ENCODE data around the gene NLGN1.
"Not testable (repeated sequence)": the region's sequence is repeated elsewhere in the genome, so short reads cannot be mapped to it uniquely, and the experiment has no call there.

Gene NLGN1

DNA sequence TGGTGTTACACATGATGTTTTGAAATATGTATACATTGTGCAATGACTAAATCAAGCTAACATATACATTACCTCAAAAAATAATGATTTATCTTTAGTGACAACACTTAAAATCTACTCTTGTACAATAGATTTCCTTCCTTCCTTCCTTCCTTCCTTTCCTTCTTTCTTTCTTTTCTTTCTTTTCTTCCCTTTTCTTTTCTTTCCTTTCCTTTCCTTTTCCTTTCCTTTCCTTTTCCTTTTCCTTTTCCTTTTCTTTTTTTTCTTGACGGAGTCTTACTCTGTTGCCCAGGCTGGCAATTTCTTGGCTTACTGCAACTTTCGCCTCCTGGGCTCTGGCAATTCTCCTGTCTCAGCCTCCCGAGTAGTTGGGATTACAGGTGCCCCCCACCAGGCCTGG is 170.5 kb downstream of the NLGN1 start:
- no peak for DNase-seq (ENCODE audit: low spot score)

DNA sequence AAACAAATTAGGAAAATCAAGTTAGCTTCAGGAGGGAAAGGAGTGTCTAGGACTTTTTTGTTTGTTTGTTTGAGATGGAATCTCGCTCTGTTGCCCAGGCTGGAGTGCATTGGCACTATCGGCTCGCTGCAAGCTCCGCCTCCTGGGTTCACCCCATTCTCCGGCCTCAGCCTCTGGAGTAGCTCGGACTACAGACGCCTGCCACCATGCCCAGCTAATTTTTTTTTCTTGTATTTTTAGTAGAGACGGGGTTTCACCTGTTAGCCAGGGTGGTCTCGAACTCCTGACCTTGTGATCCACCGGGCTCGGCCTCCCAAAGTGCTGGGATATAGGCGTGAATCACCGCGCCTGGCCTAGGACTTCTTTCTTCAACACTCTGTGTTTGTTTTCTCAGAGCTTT is 171.1 kb downstream of the NLGN1 start:
- no peak for DNase-seq (ENCODE audit: low spot score)

DNA sequence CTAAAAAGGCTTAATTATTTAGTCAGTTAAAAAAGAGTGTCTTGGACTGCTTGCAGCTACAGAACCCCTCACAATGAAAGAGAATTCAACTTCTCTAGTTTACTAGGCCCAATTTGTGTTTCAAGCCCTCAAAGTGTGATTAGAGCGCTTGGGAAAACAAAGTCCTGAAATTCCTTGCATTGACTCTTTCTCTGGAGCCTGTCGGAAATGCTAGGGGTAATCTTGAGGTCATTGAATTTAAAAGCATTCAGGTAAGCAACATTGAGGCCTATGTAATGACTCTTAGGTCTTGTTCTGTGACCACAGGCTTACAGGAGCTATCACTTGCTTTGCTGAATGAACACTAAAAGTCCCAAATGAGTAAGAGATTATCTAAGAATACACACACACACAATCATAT is 186.0 kb downstream of the NLGN1 start:
- no peak for DNase-seq (ENCODE audit: low spot score)

DNA sequence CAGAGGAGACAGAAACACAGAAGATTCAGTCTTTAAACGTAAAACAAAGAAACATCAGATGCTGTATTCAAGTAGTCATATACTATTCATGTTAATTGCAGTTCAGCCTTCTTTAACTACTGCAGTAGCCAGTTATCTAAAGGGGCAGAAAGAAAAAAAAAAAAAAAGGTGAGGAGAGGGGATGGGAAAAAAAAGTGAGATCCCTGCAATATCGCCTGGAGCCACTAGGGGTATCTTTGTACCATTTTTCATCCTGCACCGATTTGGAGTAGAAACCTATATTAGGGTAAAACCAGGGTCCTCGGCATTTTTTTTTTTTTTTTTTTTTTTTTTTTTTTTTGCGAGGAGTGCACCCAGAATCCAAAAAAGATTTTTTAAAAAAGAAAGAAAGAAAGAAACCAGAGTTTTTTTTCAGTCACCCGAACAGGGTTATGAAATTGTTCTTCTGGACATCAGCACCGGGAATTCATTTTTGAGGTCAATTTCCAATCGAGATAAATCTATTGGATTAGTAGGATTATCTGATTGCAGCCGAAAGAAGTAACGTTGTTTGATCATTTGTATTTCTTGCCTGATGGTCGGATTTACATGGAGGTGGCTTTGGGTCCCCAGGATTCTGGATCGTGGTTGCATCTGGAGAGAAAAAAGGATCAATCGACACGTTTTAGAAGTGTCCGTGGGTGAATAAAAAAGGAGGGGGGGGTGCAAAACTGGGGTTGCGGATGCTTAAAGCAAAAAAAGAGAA is 186.7 kb downstream of the NLGN1 start:
- no peak for DNase-seq (ENCODE audit: low spot score)

DNA sequence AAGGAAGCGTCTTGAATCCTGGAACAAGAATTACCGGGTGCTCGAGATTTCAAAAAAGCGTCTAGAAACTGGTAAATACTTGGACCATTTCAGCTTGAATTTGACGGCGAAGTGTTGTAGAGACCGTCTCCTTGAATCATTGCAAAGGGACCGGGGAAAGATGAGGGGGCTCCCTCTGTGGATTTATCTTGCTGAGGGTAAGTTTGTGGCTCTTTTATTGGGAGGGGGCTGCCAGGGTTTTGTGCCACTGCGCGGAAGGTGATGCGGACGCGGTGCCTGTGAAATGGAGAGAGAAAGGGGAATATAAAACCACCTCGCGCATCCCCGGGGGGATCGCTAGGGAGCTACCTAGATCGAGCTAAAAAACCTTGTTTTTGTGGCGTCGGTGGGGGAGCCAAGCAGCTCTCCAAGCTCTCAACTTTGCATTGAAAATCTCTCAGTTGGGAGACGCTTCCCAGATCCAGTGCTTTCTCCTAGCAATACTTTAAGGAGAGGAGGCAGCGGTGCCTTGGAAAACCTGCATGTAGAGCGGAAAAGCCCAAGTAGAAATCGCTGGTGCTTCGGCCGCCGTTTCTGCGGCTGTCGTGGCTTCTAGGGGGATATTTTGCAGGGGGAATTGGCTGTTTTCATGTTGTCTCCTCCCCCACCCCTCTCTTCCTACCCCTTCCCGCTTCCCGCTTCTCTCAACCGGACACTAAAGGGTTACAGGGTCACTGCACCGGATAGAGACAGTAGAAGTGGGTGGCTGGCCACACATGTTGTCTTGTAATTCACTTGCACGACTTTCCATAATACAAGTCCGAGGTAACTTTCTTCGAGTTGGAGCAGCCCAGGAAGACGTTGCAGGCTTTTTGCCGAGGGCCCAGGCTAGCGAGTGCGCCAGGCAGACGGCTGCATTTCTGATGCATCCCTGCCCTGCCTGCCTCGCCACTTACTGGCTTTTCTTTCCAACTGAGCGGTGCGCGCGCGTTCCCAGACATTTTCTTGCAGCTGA is 187.6 kb downstream of the NLGN1 start:
- no peak for DNase-seq (ENCODE audit: low spot score)

DNA sequence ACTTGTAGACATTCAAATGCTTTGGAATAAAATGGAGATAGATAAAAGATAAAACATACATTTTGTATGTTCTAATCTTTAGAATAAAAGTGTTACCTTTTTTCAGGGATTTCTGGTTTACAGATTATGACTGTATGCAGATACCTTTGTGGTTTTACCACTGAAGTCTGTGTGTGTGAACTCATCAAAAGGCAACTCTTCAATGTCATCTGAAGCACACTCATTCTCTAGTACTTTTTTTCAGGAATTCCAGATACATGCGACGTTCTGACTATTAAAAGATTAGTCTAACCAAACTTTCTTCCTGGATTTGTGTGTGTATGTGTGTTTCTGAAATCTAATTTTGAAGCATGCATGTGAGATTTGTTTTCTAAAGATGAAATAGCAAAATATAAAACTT is 188.6 kb downstream of the NLGN1 start:
- DNase-seq (ENCODE audit: low spot score) = no peak

DNA sequence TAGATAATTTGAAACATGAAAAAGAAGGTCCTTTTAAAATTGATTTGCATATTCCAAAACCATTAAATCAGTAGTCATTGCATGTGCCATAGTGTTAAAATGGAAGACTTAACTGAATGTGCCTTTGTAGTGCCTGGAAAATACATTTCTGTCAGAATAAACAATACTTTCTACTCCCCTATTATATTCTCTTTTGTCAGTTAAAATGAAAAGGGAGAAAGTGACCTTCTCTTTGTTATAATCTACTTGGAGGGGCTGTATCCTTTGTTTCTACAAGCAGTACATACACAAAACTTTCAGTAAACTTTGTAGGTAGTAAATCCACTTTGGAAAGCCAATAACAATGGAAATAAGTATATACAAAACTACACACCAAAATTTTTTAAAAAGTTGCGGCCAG is 189.5 kb downstream of the NLGN1 start:
- DNase-seq (ENCODE audit: low spot score) = no peak

DNA sequence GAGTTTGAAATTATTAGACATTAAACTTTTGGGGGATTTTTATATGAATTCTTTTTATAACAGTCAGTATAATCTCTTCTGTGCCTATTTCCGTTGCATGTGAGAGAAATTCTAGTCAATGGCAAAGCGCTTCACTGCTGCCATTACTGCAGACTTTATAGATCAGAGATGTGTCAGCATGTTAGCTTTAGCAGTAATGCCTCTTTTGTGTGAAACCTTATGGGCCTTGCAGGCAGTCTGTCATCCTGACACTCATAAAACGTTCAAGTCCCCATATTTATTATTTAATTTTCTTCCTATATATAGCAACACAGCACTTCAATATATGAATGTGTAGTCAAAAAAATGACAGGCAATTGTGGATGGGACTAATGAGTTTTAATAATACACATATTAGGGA is 191.0 kb downstream of the NLGN1 start:
- DNase-seq (ENCODE audit: low spot score) = no peak

DNA sequence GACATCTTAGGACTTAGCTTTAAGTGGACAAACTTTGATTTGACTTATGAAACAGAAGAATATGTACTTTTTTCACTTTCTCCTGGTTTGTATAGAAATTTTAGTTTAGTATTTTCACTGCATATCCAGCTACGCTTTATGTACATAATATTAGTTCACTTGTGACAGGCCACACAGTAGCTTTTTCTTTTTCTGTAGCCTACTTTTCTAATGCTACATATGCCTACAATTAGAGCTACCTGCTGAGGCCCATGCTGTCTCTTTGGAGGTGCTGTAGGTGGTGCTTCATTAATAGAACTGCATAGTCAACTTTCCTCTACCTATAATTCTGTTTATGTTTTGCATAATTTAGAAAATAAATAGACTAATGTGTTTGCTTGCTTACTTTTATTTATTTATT is 191.6 kb downstream of the NLGN1 start:
- DNase-seq (ENCODE audit: low spot score) = no peak

DNA sequence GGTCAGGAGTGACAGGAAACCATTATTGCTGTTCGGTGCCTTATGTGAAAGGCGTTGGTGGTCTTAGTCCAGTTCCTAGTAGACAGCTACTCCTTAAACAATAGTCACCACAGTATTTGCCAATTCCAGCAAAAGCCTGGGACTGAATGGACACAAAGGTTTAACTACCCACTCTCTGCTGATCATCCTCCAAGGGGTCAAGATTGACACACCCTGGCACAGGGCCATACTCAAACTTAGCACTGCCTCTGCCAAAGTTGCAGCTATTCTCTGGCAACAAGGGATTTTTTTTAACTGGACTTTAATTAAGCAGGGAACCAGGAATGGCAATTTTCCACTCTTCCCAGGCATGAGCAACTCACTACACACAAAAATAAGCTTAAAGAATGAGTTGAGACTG is 193.9 kb downstream of the NLGN1 start:
- no peak for DNase-seq (ENCODE audit: low spot score)

DNA sequence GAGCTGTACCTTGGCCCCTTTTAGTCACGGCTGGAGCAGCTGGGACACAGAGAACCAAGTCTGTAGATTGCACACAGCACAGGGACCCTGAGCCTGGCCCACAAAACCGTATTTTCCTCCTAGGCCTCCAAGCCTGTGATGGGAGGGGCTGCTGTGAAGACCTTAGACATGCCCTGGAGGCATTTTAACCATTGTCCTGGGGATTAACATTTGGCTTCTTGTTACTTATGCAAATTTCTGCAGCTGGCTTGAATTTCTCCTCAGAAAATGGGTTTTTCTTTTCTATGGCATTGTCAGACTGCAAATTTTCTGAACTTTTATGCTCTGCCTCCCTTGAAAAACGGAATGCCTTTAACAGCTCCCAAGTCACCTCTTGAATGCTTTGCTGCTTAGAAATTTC is 197.3 kb downstream of the NLGN1 start:
- not testable (repeated sequence) for DNase-seq (ENCODE audit: low spot score)

DNA sequence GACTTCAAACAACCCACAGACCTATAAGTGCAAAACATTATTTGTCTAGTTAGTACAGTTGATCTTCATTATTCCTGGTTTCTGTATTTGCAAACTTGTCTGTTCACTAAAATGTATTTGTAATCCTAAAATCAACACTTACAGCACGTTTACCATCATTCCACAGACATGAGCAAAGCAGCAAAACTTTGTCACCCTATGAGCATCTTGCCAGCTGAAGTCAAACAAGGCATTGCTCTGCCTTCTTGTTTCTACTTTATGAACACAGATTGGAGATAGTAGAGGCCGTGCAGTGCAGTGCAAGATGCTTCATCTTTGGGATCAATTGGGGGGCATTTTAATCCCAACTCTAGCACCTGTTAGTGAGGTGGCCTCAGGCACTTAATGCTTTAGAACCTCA is 202.1 kb downstream of the NLGN1 start:
- no peak for DNase-seq (ENCODE audit: low spot score)

DNA sequence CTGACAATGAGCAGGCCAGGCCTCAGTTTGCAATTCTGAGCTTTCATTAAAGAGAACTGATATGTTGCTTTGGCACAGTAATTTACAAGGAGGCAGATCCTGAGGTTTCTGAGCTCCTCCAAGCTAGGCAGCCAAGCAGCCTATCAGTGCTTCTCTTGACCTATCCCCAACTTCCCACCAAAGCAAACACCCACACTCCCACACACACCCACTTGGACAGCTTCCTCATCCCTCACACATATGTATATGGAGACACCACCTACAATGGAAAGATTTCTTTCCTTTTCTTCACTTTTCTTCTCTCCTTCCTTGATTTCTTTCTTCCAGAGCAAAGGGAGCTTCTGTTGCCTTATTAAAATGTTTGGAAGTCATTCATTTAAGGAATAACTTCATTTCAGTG is 217.0 kb downstream of the NLGN1 start:
- no peak for DNase-seq (ENCODE audit: low spot score)

DNA sequence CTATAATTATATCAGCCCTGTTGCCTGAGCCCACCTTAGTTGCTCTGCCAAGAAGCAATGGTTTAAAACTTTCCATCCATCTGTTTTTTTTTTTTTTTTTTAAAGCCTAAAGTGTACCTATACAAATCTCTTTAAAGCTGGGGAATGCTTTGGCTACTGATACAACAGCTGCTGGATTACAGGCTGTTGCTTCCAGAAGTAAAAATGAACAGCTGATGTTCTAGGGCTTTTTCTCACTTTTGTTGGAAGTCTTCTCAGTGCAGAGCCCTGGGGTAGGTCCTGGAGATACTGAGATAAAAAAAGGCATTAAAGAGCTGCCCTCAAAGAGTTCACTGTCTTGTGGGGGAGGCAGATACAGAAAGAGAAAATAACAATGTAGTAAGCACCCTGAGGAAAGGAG is 218.1 kb downstream of the NLGN1 start:
- no peak for DNase-seq (ENCODE audit: low spot score)

DNA sequence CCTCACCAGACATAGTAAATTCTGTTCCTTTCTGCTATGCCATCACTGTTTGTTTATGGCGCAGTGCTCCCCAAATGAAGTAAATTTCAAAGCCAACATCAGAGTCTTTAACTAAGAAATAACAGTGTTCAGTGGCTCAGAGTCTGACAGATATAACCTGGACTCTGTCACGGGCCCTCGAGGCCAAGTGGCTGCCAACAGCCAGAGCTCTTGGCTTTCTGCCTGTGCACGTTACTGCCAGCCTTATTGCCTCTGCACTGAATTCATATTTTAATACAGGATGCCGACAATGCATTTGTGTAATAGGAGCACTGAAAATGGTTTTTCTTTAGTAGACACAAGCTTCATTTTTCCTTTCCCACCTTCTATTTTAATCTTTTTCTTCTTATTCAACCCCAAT is 219.9 kb downstream of the NLGN1 start:
- DNase-seq (ENCODE audit: low spot score) = no peak

DNA sequence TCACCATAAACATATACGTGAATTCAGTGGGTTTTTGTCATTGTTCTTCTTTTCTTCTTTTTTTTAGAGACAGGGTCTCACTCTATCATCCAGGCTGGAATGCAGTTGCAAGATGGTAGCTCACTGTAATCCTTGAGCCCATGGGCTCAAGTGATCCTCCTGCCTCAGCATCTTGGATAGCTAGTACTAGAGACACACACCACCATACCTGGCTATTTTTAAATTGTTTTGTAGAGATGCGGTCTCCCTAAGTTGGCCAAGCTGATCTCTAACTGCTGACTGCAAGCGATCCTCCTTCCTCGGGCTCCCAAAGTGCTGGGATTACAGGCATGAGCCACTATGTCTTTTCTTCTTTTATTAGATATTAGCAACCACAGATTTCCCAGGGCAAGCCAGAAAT is 220.6 kb downstream of the NLGN1 start:
- no peak for DNase-seq (ENCODE audit: low spot score)

DNA sequence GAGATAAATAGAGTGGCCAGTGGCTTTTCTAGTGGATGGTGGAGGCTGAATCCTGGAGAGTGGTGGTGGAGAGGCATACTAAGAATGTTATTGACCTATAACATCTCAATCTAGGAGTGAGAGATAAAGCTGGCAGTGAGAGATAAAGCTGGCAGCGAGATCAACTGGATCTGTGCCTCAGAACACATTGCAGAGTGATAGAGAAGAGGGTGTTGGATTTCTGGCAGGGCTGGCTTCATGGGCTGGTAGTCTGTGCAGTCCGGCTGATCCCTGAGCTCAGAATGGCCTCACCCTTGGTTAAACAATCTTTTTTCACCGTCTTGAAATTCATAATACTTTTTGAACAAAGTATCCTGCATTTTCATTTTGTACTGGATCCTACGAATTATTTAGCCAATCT is 221.2 kb downstream of the NLGN1 start:
- no peak for DNase-seq (ENCODE audit: low spot score)

DNA sequence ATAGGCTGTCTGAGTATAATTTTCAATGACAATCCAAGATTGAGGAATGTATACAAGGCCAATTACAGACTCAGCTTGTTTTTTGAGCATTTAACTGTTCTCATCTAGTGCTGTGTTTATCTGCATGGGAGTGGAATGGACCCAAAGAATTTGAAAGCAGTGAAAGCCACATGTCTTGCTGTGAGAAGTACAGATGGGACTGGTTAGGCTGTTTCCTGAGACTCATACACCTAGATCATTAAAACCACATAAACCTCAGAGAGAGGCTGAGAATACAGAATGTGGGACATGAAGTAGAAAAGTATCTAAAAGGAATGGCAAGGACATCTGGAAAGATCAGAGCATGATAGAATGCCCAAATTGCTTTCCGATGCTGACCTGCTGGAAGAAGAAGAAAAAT is 224.6 kb downstream of the NLGN1 start:
- no peak for DNase-seq (ENCODE audit: low spot score)

DNA sequence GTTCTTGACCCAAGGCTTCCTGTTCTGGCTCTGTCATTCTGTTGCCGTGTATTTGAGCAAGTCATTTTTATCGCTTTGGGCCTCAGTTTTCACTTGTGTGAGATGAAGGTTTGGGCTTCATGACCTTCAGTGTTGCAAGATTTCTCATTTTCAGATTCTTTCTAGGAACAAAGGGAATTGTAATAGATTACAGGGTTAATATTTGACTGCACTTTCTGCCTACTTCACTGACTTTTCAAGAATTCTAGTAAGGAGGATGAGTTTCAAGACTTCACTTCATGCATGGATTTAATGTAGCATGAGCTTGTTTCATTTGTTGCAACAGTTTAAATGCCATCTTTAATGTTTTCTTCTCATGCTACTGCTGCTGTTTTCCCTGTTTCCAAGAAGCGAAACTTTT is 226.5 kb downstream of the NLGN1 start:
- no peak for DNase-seq (ENCODE audit: low spot score)

DNA sequence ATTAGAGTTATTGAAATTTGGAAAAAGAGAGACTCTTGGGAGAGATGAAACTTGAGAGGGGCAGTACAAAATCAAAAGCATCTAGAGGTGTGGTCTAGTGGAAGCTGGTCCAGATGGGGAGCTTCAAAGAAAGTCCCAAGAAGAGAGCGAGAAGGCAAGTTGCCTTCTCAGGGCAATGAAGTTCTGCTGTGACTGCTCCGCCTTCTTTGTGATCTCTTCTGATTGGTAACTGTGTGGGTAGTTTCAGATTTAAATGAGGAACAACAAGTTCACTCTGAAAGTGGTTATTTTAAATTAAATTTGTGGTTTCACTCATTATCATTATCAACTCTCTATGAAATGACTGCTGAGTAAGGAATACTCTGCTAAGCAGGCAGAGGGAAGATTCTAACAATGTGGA is 233.3 kb downstream of the NLGN1 start:
- no peak for DNase-seq (ENCODE audit: low spot score)

DNA sequence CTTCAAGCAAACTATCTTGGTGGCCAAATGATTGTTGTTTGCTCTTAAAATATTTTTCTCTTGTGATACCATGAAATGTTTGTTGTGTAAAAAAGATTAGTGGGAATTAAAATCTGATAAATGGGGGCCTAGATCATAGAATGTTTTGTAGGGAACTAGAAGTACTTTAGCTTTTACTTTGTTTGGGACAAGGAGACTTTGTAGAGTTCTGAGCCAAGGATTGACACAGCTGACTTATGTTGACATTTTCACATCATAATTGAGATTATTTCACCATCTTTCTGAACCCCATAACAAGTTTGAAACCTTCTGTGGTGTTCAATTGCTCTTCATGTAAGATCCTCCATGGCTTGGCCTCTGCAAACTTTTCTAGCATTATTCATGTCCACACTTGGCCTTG is 235.4 kb downstream of the NLGN1 start:
- no peak for DNase-seq (ENCODE audit: low spot score)

DNA sequence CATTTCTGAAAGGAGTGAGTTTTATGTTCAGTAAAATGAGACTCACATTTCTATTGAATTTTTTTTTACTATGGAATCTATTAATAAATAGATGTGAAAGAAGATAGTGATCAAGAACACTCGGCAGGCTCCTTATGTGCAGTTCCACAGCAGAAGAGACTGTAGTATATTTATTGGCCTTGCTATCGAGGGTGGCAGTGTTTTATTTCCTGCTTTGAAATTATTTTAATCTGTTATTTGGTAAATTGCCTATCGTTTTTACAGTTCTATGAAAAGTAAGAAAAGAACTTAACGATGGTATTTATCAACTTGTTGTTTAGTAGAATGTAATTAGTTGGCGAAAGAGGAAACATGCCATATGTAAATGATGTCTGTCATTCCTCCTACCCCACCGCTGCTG is 238.3 kb downstream of the NLGN1 start:
- DNase-seq (ENCODE audit: low spot score) = no peak

DNA sequence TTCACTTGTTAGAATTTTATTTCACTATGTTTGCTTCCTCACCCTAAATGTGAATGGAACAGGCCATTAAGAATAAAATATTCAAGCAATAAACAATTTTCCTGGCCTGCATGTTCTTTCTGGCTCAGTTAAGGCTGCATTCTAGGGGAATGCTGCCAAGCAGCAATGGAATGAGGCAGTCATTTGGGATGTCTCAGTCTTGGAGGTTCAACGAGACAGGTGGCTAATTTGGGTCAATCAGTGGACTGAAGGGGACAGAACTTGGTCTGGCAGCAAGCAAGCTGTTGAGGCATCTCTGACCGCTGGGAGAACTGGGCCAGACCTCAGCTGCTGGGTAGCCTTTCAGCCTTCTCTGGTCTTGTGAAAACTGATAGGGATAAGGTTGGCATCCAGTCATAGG is 241.6 kb downstream of the NLGN1 start:
- DNase-seq (ENCODE audit: low spot score) = no peak
